HK-2 (cell line): ENCODE data around the gene HNRNPH3.

Source experiments
- DNase-seq: peaks from one replicate; pipeline ENCODE4 v3.0.0-alpha.2; 2018; ENCODE audit not compliant: unreplicated experiment

Gene HNRNPH3

DNA sequence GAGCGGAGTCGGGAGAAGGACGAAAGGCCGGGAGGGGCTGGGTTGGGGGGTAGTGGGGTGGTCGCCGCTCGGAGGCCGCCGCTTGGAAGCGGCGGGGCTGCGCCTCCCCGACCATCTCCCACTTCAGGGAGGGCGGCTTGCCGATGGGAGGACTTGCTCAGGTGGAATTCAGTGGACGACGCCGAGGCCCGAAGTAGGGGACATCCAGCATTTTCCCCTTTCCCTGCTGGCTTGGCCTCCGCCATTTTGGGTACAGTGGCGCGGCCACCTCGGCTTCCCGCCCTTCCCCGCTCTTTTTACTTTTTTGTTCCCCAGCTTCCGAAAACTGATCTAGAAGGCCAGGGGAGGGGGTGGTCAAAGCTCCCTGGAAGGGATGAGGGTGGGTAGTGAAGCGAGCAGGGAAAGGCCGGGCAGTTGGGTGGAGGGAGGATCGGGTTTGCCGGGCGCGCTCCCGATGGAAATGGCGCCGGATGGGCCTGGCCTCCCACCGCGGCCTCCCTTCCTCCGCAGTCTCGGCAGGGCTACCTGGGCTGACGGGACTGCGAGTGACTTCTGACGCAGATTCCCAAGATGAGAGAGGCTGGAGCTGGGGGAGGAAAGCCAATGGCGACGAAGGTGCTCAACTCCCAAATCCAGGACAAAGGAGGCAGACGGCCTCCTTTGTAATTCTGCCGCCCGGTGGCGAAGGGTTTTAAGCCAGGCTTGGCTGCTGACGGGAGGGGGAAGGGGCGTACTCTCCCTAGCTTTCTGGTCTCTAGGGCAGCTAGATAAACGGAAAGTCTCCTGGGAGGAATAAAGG, 594 bp downstream of the HNRNPH3 start, which contains the start of gene PBLD:
Gene PBLD (minus strand): TSS at position 670 of the 799 bp plus-strand sequence. CDS start 26,084 bp downstream, outside the sequence.
- DNase-seq = peak; percentile 82

DNA sequence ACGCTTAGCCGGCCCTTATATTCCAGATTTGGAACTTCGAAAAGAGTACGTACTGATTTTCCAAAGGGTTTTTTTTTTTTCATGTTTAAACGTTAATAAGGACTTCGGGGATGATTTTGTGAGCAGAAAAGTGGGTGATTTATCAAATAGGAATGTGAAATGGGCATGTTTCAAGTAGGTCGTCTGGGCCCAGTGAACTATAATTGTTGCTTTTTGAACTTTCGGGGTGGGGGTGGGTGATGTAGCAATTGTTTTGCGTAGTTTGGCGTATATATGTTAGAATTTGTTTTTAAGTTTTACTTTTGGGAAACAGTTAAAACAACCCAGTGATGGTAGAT, 1.2 kb downstream of the HNRNPH3 start:
- no peak for DNase-seq

DNA sequence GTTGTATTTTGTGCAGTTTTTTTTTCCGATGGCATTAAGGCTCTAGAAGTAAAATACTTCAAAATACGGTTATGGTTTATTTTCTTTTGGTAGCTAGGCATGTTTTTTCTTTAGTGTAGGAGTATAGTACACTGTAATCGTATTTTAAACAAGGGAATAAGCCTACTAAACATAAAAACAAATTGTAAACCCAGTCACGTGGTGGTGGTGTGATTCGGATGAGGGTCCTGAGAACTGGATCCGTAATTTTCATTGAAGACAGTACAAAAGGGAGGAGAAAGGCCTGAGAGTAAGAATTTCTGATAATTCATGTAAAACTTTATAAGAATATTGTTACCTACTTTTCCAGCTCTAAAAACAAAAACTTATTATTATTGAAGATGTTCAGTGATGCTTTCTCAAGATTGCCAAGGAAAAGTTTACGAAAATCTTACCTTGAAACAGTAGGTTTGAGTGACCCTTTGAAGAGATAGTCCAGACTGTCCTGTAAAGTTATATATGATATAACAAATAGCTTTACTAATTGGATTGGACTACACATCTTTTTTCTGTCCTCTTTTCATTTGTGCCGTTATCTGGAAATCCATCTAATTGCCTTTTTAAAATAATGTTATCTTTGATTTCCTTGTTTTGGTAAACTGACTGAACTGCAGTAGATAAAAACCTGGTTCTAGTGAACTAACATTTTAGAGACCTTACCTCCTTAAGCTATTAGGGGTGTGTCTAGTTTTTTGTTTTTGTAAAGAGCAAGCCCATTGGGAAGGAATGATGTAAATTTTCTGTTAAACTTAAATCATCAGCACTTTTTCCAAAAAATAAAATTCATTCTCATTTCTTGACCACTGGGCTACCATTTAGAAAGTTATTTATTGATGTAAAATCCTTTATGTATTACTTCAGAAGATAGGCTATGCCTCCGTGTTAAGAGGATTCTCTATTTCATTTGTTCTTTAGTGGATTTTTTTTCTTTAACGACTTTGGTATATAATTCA, 1.9 kb downstream of the HNRNPH3 start:
- DNase-seq = no peak

DNA sequence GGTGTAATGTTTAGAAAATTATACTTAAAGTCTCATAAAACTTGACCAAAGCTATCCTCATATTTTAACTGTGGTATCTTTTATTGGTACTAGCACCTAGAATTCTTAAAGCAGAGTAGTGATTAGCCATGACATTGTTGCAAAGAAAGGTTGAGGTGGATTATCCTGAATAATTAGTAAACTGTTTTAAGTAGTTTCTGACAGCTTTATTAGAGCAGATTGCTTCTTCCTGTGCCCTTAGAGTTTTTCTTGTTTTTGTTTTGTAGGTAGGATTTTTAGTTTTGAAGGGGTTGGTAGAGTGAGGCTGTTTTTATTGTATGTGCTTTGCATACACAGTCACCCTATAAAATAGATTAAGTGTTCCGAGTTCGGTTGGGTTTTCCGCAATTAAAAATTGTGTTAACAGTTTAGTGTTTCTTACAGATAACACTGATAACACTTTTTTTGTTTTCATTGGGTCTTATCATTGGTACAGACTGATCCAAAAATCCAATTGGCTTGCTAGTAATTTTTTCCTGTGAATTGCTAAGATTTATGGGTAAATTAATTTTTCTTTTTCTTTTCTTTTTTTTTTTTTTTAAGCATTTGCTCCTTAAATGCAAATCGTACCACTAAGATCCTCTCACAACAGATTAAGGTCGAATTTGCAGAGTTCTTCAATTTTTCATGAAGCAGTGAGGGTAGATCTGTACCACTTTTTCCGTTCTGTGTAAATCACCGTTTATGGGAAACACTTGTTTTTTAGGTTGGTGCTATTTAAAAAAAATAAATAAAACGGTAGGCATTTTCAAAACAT, 3.0 kb downstream of the HNRNPH3 start:
- DNase-seq = no peak

DNA sequence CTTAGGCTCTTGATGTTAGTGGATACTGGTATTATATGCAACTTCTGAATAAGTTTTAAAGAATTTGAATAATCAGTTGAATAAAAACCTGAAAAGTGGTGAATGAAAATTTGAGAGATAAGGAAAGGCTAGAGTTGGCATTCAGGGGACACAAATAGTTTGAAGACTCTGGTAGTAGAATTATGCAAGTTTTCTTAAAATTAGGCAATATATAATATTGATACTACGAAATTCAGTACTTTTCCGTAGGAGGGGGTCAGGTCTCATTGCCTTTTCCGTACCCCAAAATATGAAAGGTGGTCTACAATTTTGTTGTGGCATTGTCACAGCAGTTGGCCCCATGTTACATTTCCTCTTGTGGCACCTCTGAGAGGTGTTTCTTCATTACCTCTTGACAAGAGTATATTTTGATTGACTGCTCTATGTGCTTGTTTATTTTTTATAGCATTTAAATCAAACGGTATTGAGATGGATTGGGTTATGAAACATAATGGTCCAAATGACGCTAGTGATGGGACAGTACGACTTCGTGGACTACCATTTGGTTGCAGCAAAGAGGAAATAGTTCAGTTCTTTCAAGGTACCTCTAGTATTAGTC, 5.0 kb downstream of the HNRNPH3 start:
- DNase-seq = no peak

DNA sequence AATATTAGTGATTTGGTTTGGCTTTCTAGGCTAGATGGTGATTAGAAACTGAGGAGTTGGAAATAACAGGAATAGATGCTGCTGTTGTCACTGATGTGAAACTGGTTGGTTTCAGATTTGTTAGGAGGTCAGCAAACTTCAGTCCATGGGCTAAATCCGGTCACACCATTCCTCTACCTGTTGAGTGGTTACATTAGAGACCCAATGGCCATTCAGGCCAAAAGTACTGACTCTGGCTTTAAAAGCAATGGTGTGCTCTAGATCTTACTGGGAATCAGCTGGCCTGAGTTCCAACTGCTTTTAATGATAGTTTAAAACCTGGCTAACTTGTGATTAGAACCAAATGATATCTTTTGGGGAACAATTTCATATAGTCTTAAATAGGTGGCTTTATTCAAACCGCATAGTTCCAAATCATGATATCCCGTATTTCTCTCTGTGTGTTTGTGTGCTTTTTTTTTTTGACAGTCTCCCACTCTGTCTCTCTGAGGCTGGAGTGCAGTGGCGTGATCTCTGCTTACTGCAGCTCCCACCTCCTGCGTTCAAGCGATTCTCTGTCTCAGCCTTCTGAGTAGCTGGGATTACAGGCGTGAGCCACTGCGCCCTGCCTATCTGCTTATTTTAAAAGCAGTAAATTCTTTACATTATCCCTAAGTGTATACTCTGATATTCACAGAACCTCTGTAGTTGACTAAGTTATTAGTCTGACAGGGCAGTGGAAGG, 8.7 kb downstream of the HNRNPH3 start:
- no peak for DNase-seq

DNA sequence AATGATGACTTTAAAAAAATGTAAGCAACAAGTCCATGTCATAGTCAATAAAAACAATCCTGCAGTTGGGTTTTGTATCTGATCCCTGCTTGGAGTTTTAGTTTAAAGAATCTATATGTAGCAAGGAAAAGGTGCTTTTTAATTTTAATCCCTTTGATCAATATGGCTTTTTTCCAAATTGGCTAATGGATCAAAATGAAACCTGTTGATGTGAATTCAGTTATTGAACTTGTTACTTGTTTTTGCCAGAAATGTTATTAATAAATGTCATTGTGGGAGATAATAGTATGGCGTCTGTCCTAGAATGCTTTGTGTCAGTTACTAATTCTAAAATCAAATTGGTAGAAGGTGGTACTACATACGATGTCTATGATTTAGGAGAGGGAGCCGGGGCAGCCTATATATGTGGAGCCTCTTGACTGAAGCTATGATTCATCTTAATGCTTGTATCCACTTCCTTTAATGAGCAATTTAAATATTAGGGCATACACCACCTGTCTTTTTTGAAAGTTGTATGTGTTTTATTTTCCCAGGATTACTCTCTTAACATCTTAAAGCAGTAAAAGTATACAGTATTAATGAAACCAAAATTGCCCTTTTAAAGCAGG, 11.1 kb downstream of the HNRNPH3 start:
- DNase-seq = no peak

DNA sequence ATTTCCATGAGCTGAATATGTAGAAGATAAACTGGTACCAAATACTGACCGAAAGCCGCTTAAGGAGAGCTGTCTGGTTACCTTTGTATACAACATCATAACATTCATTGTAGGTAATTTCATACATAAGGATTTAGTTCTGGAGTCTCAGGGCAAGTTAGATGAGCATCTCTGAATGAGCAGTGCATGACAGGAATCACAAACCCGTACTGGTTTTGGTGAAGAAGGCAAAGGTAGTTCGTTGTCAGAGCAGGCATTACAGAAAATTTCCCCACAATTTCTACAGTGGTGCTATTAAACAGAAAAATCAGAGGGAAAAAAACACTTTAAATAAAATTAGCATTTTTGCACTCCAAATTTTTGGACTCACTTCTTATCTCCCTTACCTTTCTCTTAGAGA, 13.8 kb downstream of the HNRNPH3 start:
- DNase-seq = no peak

DNA sequence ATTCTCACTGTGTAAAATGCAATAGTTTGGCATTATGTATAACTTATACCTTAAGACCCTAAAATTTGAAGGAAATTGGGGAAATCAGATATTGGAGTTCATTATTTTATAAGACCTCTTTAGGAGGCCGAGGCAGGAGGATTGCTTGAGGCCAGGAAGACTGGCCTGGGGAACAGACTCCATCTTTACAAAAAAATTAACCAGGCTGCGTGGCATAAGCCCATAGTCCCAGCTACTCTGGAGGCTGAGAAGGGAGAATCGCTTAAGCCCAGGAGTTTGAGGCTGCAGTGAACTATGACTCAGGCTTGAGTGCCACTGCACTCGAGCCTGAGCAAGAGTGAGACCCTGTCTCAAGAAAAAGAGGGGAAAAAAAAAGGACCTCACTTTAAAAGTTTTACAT, 14.9 kb downstream of the HNRNPH3 start:
- DNase-seq = no peak

DNA sequence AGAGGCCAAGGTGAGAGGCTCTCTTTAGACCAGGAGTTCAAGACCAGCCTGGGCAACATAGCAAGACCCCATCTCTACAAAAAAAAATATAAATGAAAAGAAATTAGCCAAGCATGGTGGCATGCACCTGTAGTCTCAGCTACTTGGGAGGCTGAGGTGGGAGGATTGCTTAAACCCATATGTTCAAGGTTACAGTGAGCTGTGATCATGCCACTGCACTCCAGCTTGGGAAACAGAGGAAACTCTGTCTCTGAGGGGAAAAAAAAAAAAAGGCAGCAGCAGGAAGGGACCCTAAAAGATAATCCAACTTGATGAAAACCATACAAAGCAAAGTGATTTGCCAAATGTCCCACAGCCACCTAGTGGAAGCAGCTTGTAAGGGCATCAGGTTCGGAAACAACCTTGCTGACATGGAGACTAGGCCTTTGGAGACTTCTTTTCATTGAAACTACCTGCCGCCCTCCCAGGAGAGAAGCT, 16.4 kb downstream of the HNRNPH3 start:
- DNase-seq = peak; percentile 50

DNA sequence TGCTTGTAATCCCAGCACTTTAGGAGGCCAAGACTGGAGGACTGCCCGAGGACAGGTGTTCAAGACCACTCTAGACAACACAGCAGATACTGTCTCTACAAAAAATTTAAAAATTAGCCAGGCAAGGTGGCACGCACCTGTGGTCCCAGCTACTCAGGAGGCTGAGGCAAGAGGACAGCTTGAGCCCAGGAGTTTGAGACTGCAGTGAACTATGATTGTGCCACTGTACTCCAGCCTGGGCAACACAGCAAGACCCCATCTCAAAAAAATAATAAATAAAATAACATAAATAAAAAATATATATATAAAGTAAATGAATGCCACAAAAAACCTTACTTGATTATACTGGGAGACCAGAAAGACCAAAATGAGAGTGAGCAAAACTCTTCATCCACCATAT, 21.7 kb downstream of the HNRNPH3 start:
- DNase-seq = no peak

DNA sequence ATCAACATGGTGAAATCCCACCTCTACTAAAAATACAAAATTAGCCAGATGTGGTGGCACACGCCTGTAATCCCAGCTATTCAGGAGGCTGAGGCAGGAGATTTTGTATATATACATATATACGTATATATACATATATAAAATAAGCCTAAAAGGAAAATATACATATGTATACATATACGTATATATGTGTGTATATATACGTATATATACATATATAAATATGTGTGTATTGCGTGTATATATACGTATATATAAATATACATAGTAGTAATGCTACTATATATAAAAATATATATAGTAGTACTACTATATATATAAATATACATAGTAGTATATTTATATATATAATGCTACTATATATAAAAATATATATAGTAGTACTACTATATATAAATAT, 27.3 kb downstream of the HNRNPH3 start:
- no peak for DNase-seq

DNA sequence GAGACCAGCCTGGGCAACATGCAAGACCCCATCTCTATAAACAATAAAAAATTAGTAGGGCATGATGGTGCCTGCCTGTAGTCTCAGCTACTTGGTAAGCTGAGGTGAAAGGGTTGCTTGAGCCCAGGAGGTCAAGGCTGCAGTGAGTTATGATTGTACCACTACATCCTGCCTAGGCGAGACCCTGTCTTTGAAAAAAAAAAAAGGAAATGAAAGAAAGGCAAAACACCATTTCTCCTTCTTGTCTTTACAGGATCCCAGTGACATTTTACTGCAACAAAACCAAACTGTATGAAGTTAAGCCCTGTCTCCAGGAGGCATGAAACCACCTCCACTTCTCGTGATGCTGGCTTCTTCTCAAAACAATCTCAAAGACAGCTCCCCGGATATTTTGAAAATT, 30.7 kb downstream of the HNRNPH3 start:
- no peak for DNase-seq

DNA sequence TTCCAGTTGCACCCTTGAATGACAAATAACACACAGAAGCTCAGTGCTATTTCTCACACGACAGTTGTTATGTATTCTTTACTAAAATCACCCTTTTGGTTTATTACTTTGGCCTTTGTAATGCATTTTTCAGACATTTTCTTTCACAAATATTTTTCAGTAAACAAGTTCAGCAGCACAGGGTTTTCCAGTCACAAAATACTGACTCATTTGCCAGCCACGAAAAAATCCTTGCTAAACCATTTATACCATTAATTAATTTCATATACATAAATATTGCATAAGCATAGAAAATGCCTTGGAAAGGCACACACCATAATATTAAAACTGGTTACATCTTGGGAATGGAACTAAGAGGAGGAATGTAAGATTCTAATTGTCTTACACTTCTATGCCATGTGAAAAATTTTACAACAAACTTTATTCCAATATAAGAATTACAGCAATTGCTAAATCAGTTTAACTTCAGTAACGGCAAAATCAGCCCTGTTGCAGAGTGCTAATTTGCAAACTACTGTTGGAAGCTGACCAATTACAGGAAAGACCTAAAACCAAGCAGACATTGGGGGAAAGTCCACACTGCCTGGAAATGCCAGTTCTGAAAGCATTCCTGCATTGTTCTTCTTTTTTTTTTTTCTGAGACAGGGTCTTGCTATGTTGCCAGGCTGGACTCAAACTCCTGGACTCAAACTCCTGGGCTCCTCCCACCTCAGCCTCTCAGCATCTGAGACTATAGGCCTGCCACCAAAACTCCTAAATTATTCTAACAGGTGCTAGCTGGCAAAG, 32.4 kb downstream of the HNRNPH3 start:
- no peak for DNase-seq

DNA sequence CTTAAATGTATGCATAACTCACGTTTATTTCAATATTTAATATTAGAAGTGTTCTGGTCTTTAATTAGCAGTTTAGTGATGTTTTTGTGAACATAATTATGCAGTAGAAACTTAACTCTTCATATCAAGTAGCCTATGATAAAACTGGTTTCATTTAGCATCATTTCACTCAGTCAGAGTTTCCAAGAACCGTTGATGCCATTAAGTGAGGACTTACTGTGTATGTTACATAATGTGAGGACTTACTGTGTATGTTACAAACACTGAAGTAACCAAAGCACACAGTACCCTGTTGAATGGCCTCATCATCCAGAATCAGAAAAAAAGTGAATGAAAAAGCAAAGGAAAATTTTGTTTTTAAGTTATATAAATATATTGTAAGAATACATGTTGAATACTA, 33.7 kb downstream of the HNRNPH3 start:
- no peak for DNase-seq

DNA sequence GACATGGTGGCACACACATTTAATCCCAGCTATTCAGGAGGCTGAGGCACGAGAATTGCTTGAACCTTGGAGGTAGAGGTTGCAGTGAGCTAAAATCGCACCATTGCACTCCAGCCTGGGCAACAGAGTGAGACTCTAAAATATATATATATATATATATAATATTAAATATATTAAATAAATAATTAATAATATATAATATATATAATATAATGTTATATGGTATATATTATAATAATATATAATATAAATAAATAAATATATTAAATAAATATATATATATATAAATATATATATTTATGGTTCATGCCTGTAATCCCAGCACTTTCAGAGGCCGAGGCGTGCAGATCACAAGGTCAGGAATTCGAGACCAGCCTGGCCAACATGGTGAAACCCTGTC, 34.7 kb downstream of the HNRNPH3 start:
- no peak for DNase-seq

DNA sequence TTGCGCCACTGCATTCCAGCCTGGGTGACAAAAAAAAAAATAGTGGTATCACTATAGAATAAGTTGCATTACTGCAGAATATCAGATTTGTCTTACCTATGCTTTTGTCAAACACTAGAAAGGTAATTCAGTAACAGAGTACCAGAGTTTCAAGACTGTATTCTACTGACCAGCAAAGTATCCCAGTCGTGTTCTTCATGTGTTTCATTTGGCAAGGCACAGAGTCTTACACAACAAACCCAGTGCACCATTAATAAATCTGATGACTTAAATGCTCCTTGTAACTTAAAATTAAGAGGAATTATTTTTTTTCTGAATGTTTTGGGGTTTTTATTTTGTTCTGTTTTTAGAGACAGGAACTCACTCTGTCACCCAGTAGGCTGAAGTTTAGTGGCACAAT, 35.3 kb downstream of the HNRNPH3 start:
- no peak for DNase-seq

DNA sequence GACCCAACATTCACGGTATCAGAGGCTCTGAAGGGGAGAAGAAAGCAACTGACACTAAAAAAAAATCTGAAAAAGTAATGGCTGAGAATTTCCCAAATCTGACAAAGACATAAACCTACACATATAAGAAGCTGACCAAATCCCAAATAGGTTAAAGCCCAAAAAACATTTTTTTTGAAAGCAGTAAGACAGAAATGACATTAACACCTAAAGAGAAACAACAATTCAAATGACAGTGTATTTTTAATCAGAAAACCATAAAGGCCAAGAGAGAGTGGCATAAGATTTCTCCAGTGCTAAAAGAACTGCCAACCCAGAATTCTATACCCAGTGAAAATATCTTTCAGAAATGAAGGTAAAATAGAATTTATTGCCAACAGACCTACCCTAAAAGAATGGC, 39.7 kb downstream of the HNRNPH3 start:
- DNase-seq = no peak

DNA sequence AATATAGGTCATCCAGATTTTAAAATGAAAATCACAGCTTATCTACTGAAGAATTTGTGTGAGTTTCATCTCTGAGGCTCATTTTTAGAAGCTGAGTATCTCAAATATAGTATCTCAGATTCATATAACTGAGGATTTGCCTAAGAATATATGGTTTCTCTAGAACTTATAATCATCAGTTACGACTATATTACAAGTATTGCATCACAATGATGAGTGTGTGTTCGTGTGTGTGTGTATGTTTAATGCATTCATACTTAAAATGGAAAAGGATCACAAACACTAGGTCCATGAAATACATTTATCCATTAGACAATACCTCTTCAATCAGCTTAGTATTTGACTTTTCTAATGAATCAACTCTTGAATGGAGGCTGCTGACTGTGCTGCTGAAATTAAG, 53.9 kb downstream of the HNRNPH3 start:
- no peak for DNase-seq
